Measurements from ENCODE around the gene MBIP.
"Not testable (repeated sequence)": the region's sequence is repeated elsewhere in the genome, so short reads cannot be mapped to it uniquely, and the experiment has no call there.

DNA sequence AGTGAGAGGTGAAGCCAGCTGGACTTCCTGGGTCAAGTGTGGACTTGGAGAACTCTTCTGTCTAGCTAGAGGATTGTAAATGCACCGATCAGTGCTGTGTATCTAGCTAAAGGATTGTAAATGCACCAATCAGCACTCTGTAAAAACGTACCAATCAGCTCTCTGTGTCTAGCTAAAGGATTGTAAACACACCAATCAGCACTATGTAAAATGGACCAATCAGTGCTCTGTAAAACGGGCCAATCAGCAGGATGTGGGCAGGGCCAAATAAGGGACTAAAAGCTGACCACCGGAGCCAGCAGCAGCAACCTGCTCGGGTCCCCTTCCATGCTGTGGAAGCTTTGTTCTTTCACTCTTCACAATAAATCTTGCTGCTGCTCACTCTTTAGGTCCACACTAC is 21.4 kb upstream of the MBIP start:
- not testable (repeated sequence) for TF ChIP-seq POLR2AphosphoS5 (IDR thresholded peaks at IDR 0.05; ENCODE audit: low read depth, low read length); EZH2phosphoT487 (IDR thresholded peaks at IDR 0.05; ENCODE audit: borderline replicate concordance); EGR1 (IDR thresholded peaks at IDR 0.05; ENCODE audit: low read depth); EZH2 (IDR thresholded peaks at IDR 0.05); RAD21 (IDR thresholded peaks at IDR 0.05; ENCODE audit: low read depth); ELF1 (IDR thresholded peaks at IDR 0.05; ENCODE audit: borderline replicate concordance, low read depth)
- TF ChIP-seq, protein P1, sequence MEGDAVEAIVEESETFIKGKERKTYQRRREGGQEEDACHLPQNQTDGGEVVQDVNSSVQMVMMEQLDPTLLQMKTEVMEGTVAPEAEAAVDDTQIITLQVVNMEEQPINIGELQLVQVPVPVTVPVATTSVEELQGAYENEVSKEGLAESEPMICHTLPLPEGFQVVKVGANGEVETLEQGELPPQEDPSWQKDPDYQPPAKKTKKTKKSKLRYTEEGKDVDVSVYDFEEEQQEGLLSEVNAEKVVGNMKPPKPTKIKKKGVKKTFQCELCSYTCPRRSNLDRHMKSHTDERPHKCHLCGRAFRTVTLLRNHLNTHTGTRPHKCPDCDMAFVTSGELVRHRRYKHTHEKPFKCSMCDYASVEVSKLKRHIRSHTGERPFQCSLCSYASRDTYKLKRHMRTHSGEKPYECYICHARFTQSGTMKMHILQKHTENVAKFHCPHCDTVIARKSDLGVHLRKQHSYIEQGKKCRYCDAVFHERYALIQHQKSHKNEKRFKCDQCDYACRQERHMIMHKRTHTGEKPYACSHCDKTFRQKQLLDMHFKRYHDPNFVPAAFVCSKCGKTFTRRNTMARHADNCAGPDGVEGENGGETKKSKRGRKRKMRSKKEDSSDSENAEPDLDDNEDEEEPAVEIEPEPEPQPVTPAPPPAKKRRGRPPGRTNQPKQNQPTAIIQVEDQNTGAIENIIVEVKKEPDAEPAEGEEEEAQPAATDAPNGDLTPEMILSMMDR (IDR thresholded peaks at IDR 0.05 in 2 of 3, conservative IDR thresholded peaks at IDR 0.05 in 1 of 3; ENCODE audit: borderline replicate concordance in 1 of 3, insufficient read depth in 1 of 3, low read depth in 2 of 3, low read length in 2 of 3) = not testable (repeated sequence)
